GM12891 (cell line): ENCODE results near the gene MROH2A.

Experiments used
- DNase-seq: peaks from one replicate; pipeline ENCODE4 v3.0.0; 2011; ENCODE audit warnings: low spot score; ENCODE audit not compliant: insufficient read length
- FAIRE-seq: peaks from 2 replicates; lab custom pipeline; 2011; peaks lifted over from hg19 to GRCh38; lab: Jason Lieb, UNC
- PAX5 ChIP-seq: IDR thresholded peaks from 2 replicates; pipeline ENCODE4 v1.6.1; 2011; ENCODE audit warnings: low read length, moderate library complexity, mild to moderate bottlenecking; ENCODE audit not compliant: insufficient read depth, severe bottlenecking
- POLR2A ChIP-seq: IDR thresholded peaks from 2 replicates; pipeline ENCODE4 v1.6.1; 2011; ENCODE audit warnings: low read depth, low read length, control low read depth
- POLR2AphosphoS5 ChIP-seq: IDR thresholded peaks from 2 replicates; pipeline ENCODE4 v1.6.1; 2011; ENCODE audit warnings: low read depth, low read length, control low read depth
- POU2F2 ChIP-seq: IDR thresholded peaks from 2 replicates; pipeline ENCODE4 v1.6.1; 2011; ENCODE audit warnings: low read depth, mild to moderate bottlenecking, control low read depth, low read length, moderate library complexity
- SPI1 ChIP-seq: IDR thresholded peaks from 2 replicates; pipeline ENCODE4 v1.6.1; 2011; ENCODE audit warnings: low read depth, low read length, control low read depth
- TAF1 ChIP-seq: IDR thresholded peaks from 2 replicates; pipeline ENCODE4 v1.6.1; 2011; ENCODE audit warnings: low read depth, low read length, control low read depth

MROH2A gene

GRCh38 chr2:233793465-233794127 is 15.5 kb downstream of the MROH2A start:
- FAIRE-seq (no peak), DNase-seq (no peak)
- no peak for TF ChIP-seq POLR2A
- TF ChIP-seq SPI1, result no peak
- TF ChIP-seq POLR2AphosphoS5, result no peak
- TF ChIP-seq TAF1, result no peak
- no peak for TF ChIP-seq POU2F2
- TF ChIP-seq PAX5, result no peak

- no peak for DNase-seq
- FAIRE-seq, result no peak
- TF ChIP-seq POU2F2 (no peak), TAF1 (no peak), POLR2AphosphoS5 (no peak)
Measured at GRCh38 chr2:233794128-233794658, 16.1 kb downstream of the MROH2A start.

GRCh38 chr2:233795735-233796171 is 17.6 kb downstream of the MROH2A start:
- DNase-seq, result no peak
- no peak for TF ChIP-seq POU2F2
- TF ChIP-seq SPI1, result no peak
- no peak for TF ChIP-seq PAX5
- no peak for TF ChIP-seq POLR2A
- TF ChIP-seq TAF1, result no peak
- TF ChIP-seq POLR2AphosphoS5, result no peak
- no peak for FAIRE-seq

- TF ChIP-seq TAF1, result no peak
- TF ChIP-seq PAX5, result no peak
- DNase-seq, result no peak
- no peak for FAIRE-seq
Measured at GRCh38 chr2:233796254-233796653, 18.1 kb downstream of the MROH2A start.

GRCh38 chr2:233798335-233799086 is 20.4 kb downstream of the MROH2A start:
- TF ChIP-seq PAX5, result no peak
- TF ChIP-seq POLR2AphosphoS5, result no peak
- TF ChIP-seq SPI1, result no peak
- TF ChIP-seq TAF1, result no peak
- FAIRE-seq (no peak), DNase-seq (no peak)

GRCh38 chr2:233799087-233799665 is 21.0 kb downstream of the MROH2A start:
- no peak for FAIRE-seq
- no peak for DNase-seq
- TF ChIP-seq POLR2AphosphoS5, result no peak
- no peak for TF ChIP-seq POLR2A

- FAIRE-seq (no peak), DNase-seq (no peak)
- TF ChIP-seq TAF1, result no peak
- TF ChIP-seq SPI1, result no peak
Measured at GRCh38 chr2:233799716-233800115, 21.6 kb downstream of the MROH2A start.

- FAIRE-seq (no peak), DNase-seq (no peak)
- TF ChIP-seq POLR2A (no peak), TAF1 (no peak), POLR2AphosphoS5 (no peak), POU2F2 (no peak), SPI1 (no peak), PAX5 (no peak)
Measured at GRCh38 chr2:233800208-233800607, 22.1 kb downstream of the MROH2A start.

- DNase-seq (no peak), FAIRE-seq (peak; percentile 23)
- TF ChIP-seq POLR2AphosphoS5, result no peak
- peak; percentile 71 for TF ChIP-seq SPI1
Measured at GRCh38 chr2:233801357-233802131, 23.4 kb downstream of the MROH2A start.

GRCh38 chr2:233802132-233802815 is 24.1 kb downstream of the MROH2A start:
- FAIRE-seq, result no peak
- TF ChIP-seq PAX5, result no peak
- TF ChIP-seq POU2F2, result no peak
- TF ChIP-seq POLR2AphosphoS5, result no peak
- TF ChIP-seq POLR2A, result no peak
- no peak for TF ChIP-seq TAF1
- TF ChIP-seq SPI1, result no peak
- DNase-seq, result no peak
